H9 (cell line): ENCODE measurements around the gene HK2. TPM values are rescaled to one million over a fixed set of nuclear protein-coding genes. Genes with fewer than 3 reads are reported as not detected.

Experiments used
- DNase-seq: peaks from one replicate; pipeline ENCODE4 v3.0.0-alpha.2; 2017
- H2AFZ ChIP-seq: one replicate; pipeline ENCODE4 v1.6.1; 2013; ENCODE audit warnings: mild to moderate bottlenecking, low read length, control low read depth, moderate library complexity
- H2AK5ac ChIP-seq: 2 replicates; pipeline ENCODE4 v1.6.1; 2013; ENCODE audit warnings: low read length, control low read depth, mixed read lengths; ENCODE audit not compliant: insufficient read length
- H2BK120ac ChIP-seq: one replicate; pipeline ENCODE4 v1.6.1; 2013; ENCODE audit warnings: low read depth, mild to moderate bottlenecking, low read length, control low read depth, inconsistent platforms; ENCODE audit not compliant: poor library complexity, severe bottlenecking
- H2BK12ac ChIP-seq: 2 replicates; pipeline ENCODE4 v1.6.1; 2013; ENCODE audit warnings: low read length, control low read depth, mixed read lengths, low read depth; ENCODE audit not compliant: insufficient read length
- H2BK15ac ChIP-seq: 2 replicates; pipeline ENCODE4 v1.6.1; 2013; ENCODE audit warnings: low read depth, low read length, control low read depth
- H2BK20ac ChIP-seq: one replicate; pipeline ENCODE4 v1.6.1; 2013; ENCODE audit warnings: low read depth, mild to moderate bottlenecking, low read length, control low read depth, inconsistent platforms; ENCODE audit not compliant: poor library complexity, severe bottlenecking
- H2BK5ac ChIP-seq: 2 replicates; pipeline ENCODE4 v1.6.1; 2013; ENCODE audit warnings: low read length, control low read depth, mixed read lengths; ENCODE audit not compliant: insufficient read length
- H3K14ac ChIP-seq: 2 replicates; pipeline ENCODE4 v1.6.1; 2013; ENCODE audit warnings: low read length, control low read depth; ENCODE audit not compliant: insufficient read depth
- H3K18ac ChIP-seq: 2 replicates; pipeline ENCODE4 v1.6.1; 2013; ENCODE audit warnings: low read depth, mild to moderate bottlenecking, mixed read lengths, low read length, control low read depth; ENCODE audit not compliant: insufficient read length
- H3K23ac ChIP-seq: 2 replicates; pipeline ENCODE4 v1.6.1; 2013; ENCODE audit warnings: low read length, control low read depth, mixed read lengths, low read depth; ENCODE audit not compliant: insufficient read length
- H3K23me2 ChIP-seq: 2 replicates; pipeline ENCODE4 v1.6.1; 2013; ENCODE audit warnings: low read depth, mild to moderate bottlenecking, mixed read lengths, low read length, control low read depth; ENCODE audit not compliant: insufficient read length, poor library complexity, severe bottlenecking
- H3K27ac ChIP-seq: 2 replicates; pipeline ENCODE4 v1.5.1; 2013; ENCODE audit warnings: low read length, control low read depth, mixed read lengths, low read depth; ENCODE audit not compliant: insufficient read length
- H3K27me3 ChIP-seq: 2 replicates; pipeline ENCODE4 v1.6.1; 2013; ENCODE audit warnings: low read length, control low read depth, inconsistent platforms; ENCODE audit not compliant: insufficient read depth
- H3K4ac ChIP-seq: 2 replicates; pipeline ENCODE4 v1.6.1; 2013; ENCODE audit warnings: low read depth, mild to moderate bottlenecking, control low read depth, inconsistent platforms, low read length, moderate library complexity
- H3K4me1 ChIP-seq: 2 replicates; pipeline ENCODE4 v1.6.1; 2013; ENCODE audit warnings: low read length, control low read depth, inconsistent platforms; ENCODE audit not compliant: insufficient read depth
- H3K4me2 ChIP-seq: 2 replicates; pipeline ENCODE4 v1.6.1; 2013; ENCODE audit warnings: low read length, control low read depth, mixed read lengths; ENCODE audit not compliant: insufficient read length, insufficient read depth
- H3K56ac ChIP-seq: 2 replicates; pipeline ENCODE4 v1.6.1; 2013; ENCODE audit warnings: low read depth, mild to moderate bottlenecking, mixed read lengths, low read length, control low read depth; ENCODE audit not compliant: insufficient read length
- H3K79me1 ChIP-seq: 2 replicates; pipeline ENCODE4 v1.6.1; 2013; ENCODE audit warnings: low read depth, mild to moderate bottlenecking, moderate library complexity, low read length, control low read depth, inconsistent platforms; ENCODE audit not compliant: insufficient read depth, poor library complexity, severe bottlenecking
- H3K79me2 ChIP-seq: 2 replicates; pipeline ENCODE4 v1.6.1; 2013; ENCODE audit warnings: low read length, control low read depth, inconsistent platforms; ENCODE audit not compliant: insufficient read depth
- H3K9ac ChIP-seq: 2 replicates; pipeline ENCODE4 v1.6.1; 2013; ENCODE audit warnings: low read length, control low read depth, mixed read lengths; ENCODE audit not compliant: insufficient read length; ENCODE audit errors: extremely low read depth
- H3K9me3 ChIP-seq: one replicate; pipeline ENCODE4 v1.6.1; 2013; ENCODE audit warnings: low read depth, low read length, inconsistent platforms; ENCODE audit not compliant: control insufficient read depth
- H3T11ph ChIP-seq: one replicate; pipeline ENCODE4 v1.6.1; 2013; ENCODE audit warnings: mild to moderate bottlenecking, low read length, control low read depth, inconsistent platforms
- H4K20me1 ChIP-seq: one replicate; pipeline ENCODE4 v1.6.1; 2013; ENCODE audit not compliant: control insufficient read depth, insufficient read length, insufficient read depth
- H4K5ac ChIP-seq: 2 replicates; pipeline ENCODE4 v1.6.1; 2013; ENCODE audit warnings: low read depth, mild to moderate bottlenecking, mixed read lengths, low read length, control low read depth; ENCODE audit not compliant: insufficient read length
- H4K8ac ChIP-seq: replicated peaks from 2 replicates; pipeline ENCODE4 v1.6.1; 2013; ENCODE audit warnings: low read length, control low read depth, mixed read lengths, low read depth; ENCODE audit not compliant: insufficient read length
- H4K91ac ChIP-seq: 2 replicates; pipeline ENCODE4 v1.6.1; 2013; ENCODE audit warnings: low read depth, mild to moderate bottlenecking, moderate library complexity, mixed read lengths, low read length, control low read depth; ENCODE audit not compliant: insufficient read length
- H3K27ac Mint-ChIP-seq, 3 experiments: 2 replicates in 2 of 3; 3 replicates in 1 of 3; pipeline ENCODE4 v1.8.0; 2020 to 2021; ENCODE audit warnings: mixed read lengths in 3 of 3, mild to moderate bottlenecking in 1 of 3, moderate library complexity in 1 of 3
- H3K27me3 Mint-ChIP-seq: 2 replicates; pipeline ENCODE4 v1.8.0; 2021; ENCODE audit warnings: low read depth, mild to moderate bottlenecking, moderate library complexity, mixed read lengths
- H3K36me3 Mint-ChIP-seq, 3 experiments: 2 replicates in 2 of 3; 3 replicates in 1 of 3; pipeline ENCODE4 v1.8.0; 2020 to 2021; ENCODE audit warnings: low read depth in 3 of 3, mixed read lengths in 3 of 3; ENCODE audit not compliant: insufficient read depth in 1 of 3
- H3K4me1 Mint-ChIP-seq, 2 experiments: 2 replicates each; pipeline ENCODE4 v1.8.0; 2020; ENCODE audit warnings: mixed read lengths in 2 of 2
- H3K4me3 Mint-ChIP-seq, 2 experiments: 2 replicates in 1 of 2; 3 replicates in 1 of 2; pipeline ENCODE4 v1.8.0; 2020 to 2021; ENCODE audit warnings: mild to moderate bottlenecking in 2 of 2, mixed read lengths in 2 of 2, moderate library complexity in 1 of 2
- H3K9me3 Mint-ChIP-seq, 2 experiments: 2 replicates in 1 of 2; 3 replicates in 1 of 2; pipeline ENCODE4 v1.8.0; 2020; ENCODE audit warnings: mild to moderate bottlenecking in 2 of 2, mixed read lengths in 2 of 2, moderate library complexity in 1 of 2
- CTCF ChIP-seq: fragments of 200-600 bp; sonication (generic); conservative IDR thresholded peaks from 3 replicates; pipeline ENCODE4 v1.8.0; 2021; ENCODE audit warnings: antibody characterized with exemption, mild to moderate bottlenecking
- WGBS: extraction: QIAGEN DNeasy Blood & Tissue Kit; methylation state at CpG from one replicate; pipeline ENCODE4 v1.1.7; 2013; ENCODE audit warnings: missing lambda C conversion rate, low lambda C conversion rate, mixed read lengths; ENCODE audit not compliant: insufficient read length; ENCODE audit errors: extremely low coverage; 5-methylcytosine and 5-hydroxymethylcytosine counted together
- total RNA-seq: library from RNA; stranded (reverse); gene quantifications from 2 replicates; pipeline ENCODE4 v1.2.1, GENCODE V29; 2021

Gene HK2
- total RNA-seq, 1 experiment from 2014 or later, result 54.3 TPM

GRCh38 chr2:74930811-74931486, 97.0 kb downstream of the HK2 start:
- Histone ChIP-seq H4K91ac (no peak overlapping the region), H4K8ac (no peak overlapping the region), H4K20me1 (no peaks in the 10 kb centered on the region), H3K23ac (no peak overlapping the region), H3K56ac (no peak overlapping the region), H3K4ac (no peak overlapping the region), H3K27me3 (no peaks in the 10 kb centered on the region), H3K79me1 (no peaks in the 10 kb centered on the region), H2AFZ (no peak overlapping the region), H3K79me2 (no peaks in the 10 kb centered on the region), H2AK5ac (no peak overlapping the region), H3K9me3 (no peaks in the 10 kb centered on the region), H3K23me2 (no peaks in the 10 kb centered on the region), H3K18ac (no peak overlapping the region), H2BK20ac (no peak overlapping the region), H3T11ph (no peak overlapping the region), H3K9ac (no peak overlapping the region), H2BK120ac (no peak overlapping the region), H3K27ac (no peak overlapping the region), H2BK15ac (no peak overlapping the region), H2BK12ac (no peak overlapping the region), H2BK5ac (no peak overlapping the region), H3K14ac (no peak overlapping the region), H4K5ac (no peak overlapping the region), H3K4me1 (no peaks in the 10 kb centered on the region), H3K4me2 (no peak overlapping the region)
- no peak overlapping the region for H3K27ac Mint-ChIP-seq
- H3K27me3 Mint-ChIP-seq, result peaks cover 7% of the 10 kb centered on the region; the same call in 1 of the 2 replicates
- H3K36me3 Mint-ChIP-seq, result no peaks in the 10 kb centered on the region; a peak in 1 of 7 replicates
- no peak for TF ChIP-seq CTCF
- DNase-seq, result no peak
- H3K4me1 Mint-ChIP-seq, result no peaks in the 10 kb centered on the region; a peak in 1 of 4 replicates
- no peaks in the 10 kb centered on the region for H3K9me3 Mint-ChIP-seq
- no peak overlapping the region for H3K4me3 Mint-ChIP-seq
- WGBS, result no CpG with 5 or more reads among the region's 8 CpGs
